DOHH2 (cell line): ENCODE measurements around the gene RABL6.

Experiments
- H3F3A ChIP-seq: fragments of 200-600 bp; sonication (generic), shearing (Covaris generic); 2 replicates; pipeline ENCODE4 v1.6.0; 2016; ENCODE audit warnings: antibody characterized with exemption, mild to moderate bottlenecking; ENCODE audit not compliant: control insufficient read depth, insufficient read depth
- H3K27ac ChIP-seq: fragments of 200-600 bp; sonication (generic); 2 replicates; pipeline ENCODE4 v1.5.1; 2014; ENCODE audit warnings: low read depth, mild to moderate bottlenecking, low read length, moderate library complexity
- H3K27me3 ChIP-seq: fragments of 200-600 bp; sonication (generic); 2 replicates; pipeline ENCODE4 v1.6.1; 2014; ENCODE audit warnings: mild to moderate bottlenecking, low read length, mixed read lengths; ENCODE audit not compliant: control insufficient read depth
- H3K36me3 ChIP-seq: fragments of 200-600 bp; sonication (generic); 2 replicates; pipeline ENCODE4 v1.6.1; 2014; ENCODE audit warnings: mild to moderate bottlenecking, low read length, moderate library complexity, mixed read lengths; ENCODE audit not compliant: control insufficient read depth
- H3K4me1 ChIP-seq: fragments of 200-600 bp; sonication (generic); 2 replicates; pipeline ENCODE4 v1.6.1; 2014; ENCODE audit warnings: mild to moderate bottlenecking, low read length, mixed read lengths; ENCODE audit not compliant: control insufficient read depth
- H3K4me2 ChIP-seq: fragments of 200-600 bp; sonication (generic); 2 replicates; pipeline ENCODE4 v1.6.0; 2014; ENCODE audit warnings: mild to moderate bottlenecking, low read length, moderate library complexity
- H3K4me3 ChIP-seq: fragments of 200-600 bp; sonication (generic); 2 replicates; pipeline ENCODE4 v1.5.1; 2014; ENCODE audit warnings: mild to moderate bottlenecking, low read length, mixed read lengths
- H3K79me2 ChIP-seq: fragments of 200-600 bp; sonication (generic); 2 replicates; pipeline ENCODE4 v1.6.1; 2014; ENCODE audit warnings: mild to moderate bottlenecking, low read length, mixed read lengths; ENCODE audit not compliant: control insufficient read depth
- H3K9me2 ChIP-seq: fragments of 200-600 bp; sonication (generic); replicated peaks from 2 replicates; pipeline ENCODE4 v1.6.1; 2014; ENCODE audit warnings: mild to moderate bottlenecking, low read length, mixed read lengths; ENCODE audit not compliant: control insufficient read depth
- H3K9me3 ChIP-seq: fragments of 200-600 bp; sonication (generic); 2 replicates; pipeline ENCODE4 v1.6.1; 2014; ENCODE audit warnings: antibody characterized with exemption, low read length, mixed read lengths; ENCODE audit not compliant: control insufficient read depth, insufficient read depth
- H4K20me1 ChIP-seq: fragments of 200-600 bp; sonication (generic); 2 replicates; pipeline ENCODE4 v1.6.0; 2014; ENCODE audit warnings: low read depth, mild to moderate bottlenecking, antibody characterized with exemption, low read length, moderate library complexity; ENCODE audit not compliant: control insufficient read depth, insufficient read depth
- CTCF ChIP-seq: fragments of 200-600 bp; sonication (generic); IDR thresholded peaks from one replicate; pipeline ENCODE4 v1.5.1; 2014; ENCODE audit warnings: antibody characterized with exemption, mild to moderate bottlenecking, low read depth, low read length; ENCODE audit not compliant: poor library complexity, severe bottlenecking
- EZH2phosphoT487 ChIP-seq: fragments of 200-600 bp; sonication (generic); IDR thresholded peaks from 2 replicates; pipeline ENCODE4 v1.6.1; 2017; ENCODE audit warnings: borderline replicate concordance, mild to moderate bottlenecking, antibody characterized with exemption, low read length, moderate library complexity, mixed read lengths

Gene RABL6

GRCh38 chr9:136803551-136804508 is 3.9 kb upstream of the RABL6 start:
- Histone ChIP-seq H3K27ac (no peak overlapping the region), H3F3A (0 out of 2 replicates have a peak, but pooled peaks cover 7% of the 10 kb centered on the region), H3K4me3 (no peak overlapping the region), H3K9me2 (no peaks in the 10 kb centered on the region), H3K9me3 (no peaks in the 10 kb centered on the region), H3K79me2 (peaks cover 22% of the 10 kb centered on the region), H3K36me3 (peaks cover 24% of the 10 kb centered on the region), H4K20me1 (no peaks in the 10 kb centered on the region; the same call in 1 of the 2 replicates), H3K4me1 (peaks cover 38% of the 10 kb centered on the region), H3K4me2 (no peak overlapping the region), H3K27me3 (peaks cover 23% of the 10 kb centered on the region)
- TF ChIP-seq EZH2phosphoT487 (no peak), CTCF (no peak)

- Histone ChIP-seq H3K4me2 (no peak overlapping the region), H3K27me3 (peaks cover 15% of the 10 kb centered on the region), H3K4me1 (peaks cover 40% of the 10 kb centered on the region), H3K27ac (no peak overlapping the region), H3K36me3 (peaks cover 32% of the 10 kb centered on the region), H3K9me3 (no peaks in the 10 kb centered on the region), H3K9me2 (no peaks in the 10 kb centered on the region), H3K79me2 (peaks cover 30% of the 10 kb centered on the region), H4K20me1 (peaks cover 6% of the 10 kb centered on the region), H3F3A (0 out of 2 replicates have a peak, but pooled peaks cover 7% of the 10 kb centered on the region), H3K4me3 (no peak overlapping the region)
- TF ChIP-seq CTCF (no peak), EZH2phosphoT487 (no peak)
These were observed 3.1 kb upstream of the RABL6 start for GRCh38 chr9:136804509-136805206.

- H3K36me3 ChIP-seq: peaks cover 38% of the 10 kb centered on the region
- H3K79me2 ChIP-seq: peaks cover 37% of the 10 kb centered on the region
- peaks cover 8% of the 10 kb centered on the region for H4K20me1 ChIP-seq
- no peak for TF ChIP-seq CTCF
- TF ChIP-seq EZH2phosphoT487: no peak
- H3K4me3 ChIP-seq: no peak overlapping the region
- peaks cover 41% of the 10 kb centered on the region for H3K4me1 ChIP-seq
- no peak overlapping the region for H3K4me2 ChIP-seq
- H3K9me3 ChIP-seq: no peaks in the 10 kb centered on the region
- H3K9me2 ChIP-seq: no peaks in the 10 kb centered on the region
- 0 out of 2 replicates have a peak, but pooled peaks cover 6% of the 10 kb centered on the region for H3F3A ChIP-seq
- H3K27ac ChIP-seq: no peak overlapping the region
- H3K27me3 ChIP-seq: peaks cover 13% of the 10 kb centered on the region
These were observed 2.5 kb upstream of the RABL6 start for GRCh38 chr9:136805207-136805740.
